ENCODE measurements around the gene PCDHB14. TPM values are rescaled to one million over a fixed set of nuclear protein-coding genes. Genes with fewer than 3 reads are reported as not detected.
A peak's percentile ranks its signal among the peaks of the same experiment; 100 is the strongest.
"Not testable (repeated sequence)": the region's sequence is repeated elsewhere in the genome, so short reads cannot be mapped to it uniquely, and the experiment has no call there.

Gene PCDHB14
- total RNA-seq, 1 experiment from 2014 or later: 0.87 TPM

GRCh38 chr5:141199359-141200235 lies 23.5 kb upstream of the PCDHB14 start, which contains the start of gene PCDHB11:
TSS of gene PCDHB11 (plus strand) at chr5:141199627. CDS start at chr5:141199775, 148 bp downstream.
- Histone ChIP-seq H3K4me2 (ENCODE audit: low read length) (0 out of 2 replicates have a peak within 1 kb of the TSS, but pooled peaks have one; percentile 18), H3K36me3 (ENCODE audit: low read depth, low read length) (no peaks in the 10 kb centered on the region), H2AFZ (ENCODE audit: low read length) (no peak within 1 kb of the TSS; the same call in 1 of the 2 replicates), H3K4me1 (ENCODE audit: insufficient read depth, low read length) (no peaks in the 10 kb centered on the region), H3K9me3 (ENCODE audit: low read length) (peaks cover 3% of the 10 kb centered on the region; the same call in 1 of the 2 replicates), H4K20me1 (ENCODE audit: low read length) (no peaks in the 10 kb centered on the region), H3K9ac (ENCODE audit: low read length) (no peak within 1 kb of the TSS), H3K9me2 (replicated peaks; ENCODE audit: low read length) (no peaks in the 10 kb centered on the region), H3F3A (ENCODE audit: low read length, unreplicated experiment) (no peaks in the 10 kb centered on the region), H3K79me2 (ENCODE audit: low read length) (no peaks in the 10 kb centered on the region), H3K4me3 (ENCODE audit: low read length) (no peak within 1 kb of the TSS), H3K27ac (ENCODE audit: low read length) (no peak within 1 kb of the TSS), H3K27me3 (ENCODE audit: low read length) (no peaks in the 10 kb centered on the region)
- TF ChIP-seq EZH2phosphoT487 (IDR thresholded peaks at IDR 0.05; ENCODE audit: borderline replicate concordance, low read length) (no peak), CTCF (conservative IDR thresholded peaks at IDR 0.05; ENCODE audit: low read depth, low read length) (peak; percentile 45; the same call in 1 of the 2 replicates)
- ATAC-seq (no peak), DNase-seq (peak; percentile 37)
- intact Hi-C loops (cut with micrococcal nuclease): no loop called here
- ChIA-PET POLR2A (ENCODE audit: unreplicated experiment) (no interaction called here), CTCF (interaction anchor here (0.6 kb wide), 1 partner anchor 299 kb away, joined by 4 read pairs; no protein-coding TSS in a partner anchor)
- no TSS peak for BruUV-seq (replicated peaks)

DNA sequence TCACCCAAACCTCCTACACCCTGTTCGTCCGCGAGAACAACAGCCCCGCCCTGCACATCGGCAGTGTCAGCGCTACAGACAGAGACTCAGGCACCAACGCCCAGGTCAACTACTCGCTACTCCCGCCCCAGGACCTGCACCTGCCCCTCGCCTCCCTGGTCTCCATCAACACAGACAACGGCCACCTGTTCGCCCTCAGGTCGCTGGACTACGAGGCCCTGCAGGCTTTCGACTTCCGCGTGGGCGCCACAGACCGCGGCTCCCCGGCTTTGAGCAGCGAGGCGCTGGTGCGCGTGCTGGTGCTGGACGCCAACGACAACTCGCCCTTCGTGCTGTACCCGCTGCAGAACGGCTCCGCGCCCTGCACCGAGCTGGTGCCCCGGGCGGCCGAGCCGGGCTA lies 22.0 kb upstream of the PCDHB14 start:
- H2AFZ ChIP-seq (ENCODE audit: low read length); BruUV-seq (replicated peaks); POLR2A ChIA-PET (ENCODE audit: unreplicated experiment); H3K4me3 ChIP-seq (ENCODE audit: low read length); H3F3A ChIP-seq (ENCODE audit: low read length, unreplicated experiment); intact Hi-C loops (cut with micrococcal nuclease); H3K9ac ChIP-seq (ENCODE audit: low read length); H3K4me1 ChIP-seq (ENCODE audit: insufficient read depth, low read length); ATAC-seq; H3K4me2 ChIP-seq (ENCODE audit: low read length); H3K9me3 ChIP-seq (ENCODE audit: low read length); H3K27me3 ChIP-seq (ENCODE audit: low read length); H4K20me1 ChIP-seq (ENCODE audit: low read length); H3K9me2 ChIP-seq (replicated peaks; ENCODE audit: low read length); H3K79me2 ChIP-seq (ENCODE audit: low read length); CTCF ChIA-PET; H3K36me3 ChIP-seq (ENCODE audit: low read depth, low read length); H3K27ac ChIP-seq (ENCODE audit: low read length); DNase-seq: not testable (repeated sequence)

DNA sequence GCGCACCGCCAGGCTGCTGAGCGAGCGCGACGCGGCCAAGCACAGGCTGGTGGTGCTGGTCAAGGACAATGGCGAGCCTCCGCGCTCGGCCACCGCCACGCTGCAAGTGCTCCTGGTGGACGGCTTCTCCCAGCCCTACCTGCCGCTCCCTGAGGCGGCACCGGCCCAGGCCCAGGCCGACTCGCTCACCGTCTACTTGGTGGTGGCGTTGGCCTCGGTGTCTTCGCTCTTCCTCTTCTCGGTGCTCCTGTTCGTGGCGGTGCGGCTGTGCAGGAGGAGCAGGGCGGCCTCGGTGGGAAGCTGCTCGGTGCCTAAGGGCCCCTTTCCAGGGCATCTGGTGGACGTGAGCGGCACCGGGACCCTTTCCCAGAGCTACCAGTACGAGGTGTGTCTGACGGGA lies 21.5 kb upstream of the PCDHB14 start:
- CTCF ChIA-PET: not testable (repeated sequence)

More for the DNA sequence above, 21.5 kb upstream of the PCDHB14 start:
- ATAC-seq; H3F3A ChIP-seq (ENCODE audit: low read length, unreplicated experiment); H3K27me3 ChIP-seq (ENCODE audit: low read length); H3K9me3 ChIP-seq (ENCODE audit: low read length); H3K79me2 ChIP-seq (ENCODE audit: low read length); POLR2A ChIA-PET (ENCODE audit: unreplicated experiment); H4K20me1 ChIP-seq (ENCODE audit: low read length); H3K27ac ChIP-seq (ENCODE audit: low read length); H3K9ac ChIP-seq (ENCODE audit: low read length); H3K4me2 ChIP-seq (ENCODE audit: low read length); DNase-seq; BruUV-seq (replicated peaks); H3K4me1 ChIP-seq (ENCODE audit: insufficient read depth, low read length); H3K4me3 ChIP-seq (ENCODE audit: low read length); H2AFZ ChIP-seq (ENCODE audit: low read length); H3K9me2 ChIP-seq (replicated peaks; ENCODE audit: low read length); intact Hi-C loops (cut with micrococcal nuclease); H3K36me3 ChIP-seq (ENCODE audit: low read depth, low read length): not testable (repeated sequence)
